NCI-H128 (cell line): ENCODE results near the gene SRP54.
"Not testable (repeated sequence)": the region's sequence is repeated elsewhere in the genome, so short reads cannot be mapped to it uniquely, and the experiment has no call there.

Source experiments
- DNase-seq: peaks from one replicate; lab custom pipeline; 2025; ENCODE audit not compliant: unreplicated experiment; lab: John Stamatoyannopoulos, UW

The SRP54 gene

DNA sequence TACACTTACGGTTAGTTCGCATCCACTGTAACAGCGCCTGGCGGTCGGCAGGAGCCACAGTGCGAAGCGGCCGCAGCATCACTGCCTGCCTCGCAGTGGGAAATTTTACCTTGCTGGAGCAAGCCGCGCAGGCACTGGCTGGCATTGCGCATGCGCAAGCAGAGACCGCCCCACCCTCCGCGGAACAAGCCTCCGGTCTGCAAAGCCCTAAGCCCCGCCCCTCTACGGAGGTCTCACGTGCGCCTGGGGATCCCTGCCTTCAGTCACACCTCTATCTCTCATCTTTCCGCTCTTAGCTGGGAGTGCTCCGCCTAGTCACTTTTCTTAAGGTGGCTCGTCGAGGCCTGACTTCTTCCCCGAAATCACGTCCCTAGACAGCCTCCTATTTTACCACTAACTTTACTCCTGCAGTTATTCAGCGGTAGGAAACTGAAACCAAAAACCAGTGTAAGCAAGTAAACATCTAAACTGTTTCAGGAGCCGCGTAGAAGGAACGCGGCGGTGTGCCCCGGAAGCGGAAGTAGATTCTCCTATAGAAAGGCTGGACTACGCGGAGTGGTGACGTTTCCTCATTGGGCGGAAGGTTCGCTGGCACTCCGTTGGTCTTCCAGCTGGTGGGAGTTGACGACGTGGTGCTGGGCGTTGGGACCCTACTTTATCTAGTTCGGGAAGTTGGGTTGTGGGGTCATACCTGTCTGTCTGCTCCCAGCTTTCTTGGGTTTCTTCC is at the start of gene SRP54:
Gene SRP54, plus strand, starts transcription at position 572 of the 727 bp plus-strand sequence. CDS start 13,718 bp downstream, outside the sequence.
- DNase-seq: peak; percentile 94

DNA sequence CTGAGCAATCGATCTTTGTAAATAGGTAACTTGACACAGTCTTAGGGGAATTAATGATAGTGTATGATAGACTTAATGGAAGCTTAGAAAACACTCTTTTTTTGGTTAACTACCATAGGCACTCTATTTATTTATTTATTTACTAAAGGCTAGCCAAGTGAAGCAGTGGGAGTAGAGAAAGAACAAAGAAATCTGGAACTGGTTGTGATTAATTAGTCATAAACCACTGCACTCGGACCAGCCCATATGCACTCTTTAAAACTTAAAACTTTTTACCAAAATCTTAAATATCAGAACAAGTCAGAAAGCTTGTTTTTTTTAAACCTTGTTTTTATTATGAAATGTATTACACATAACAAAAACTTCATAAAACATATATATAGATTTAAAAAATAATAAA is 49.5 kb upstream of the SRP54 start:
- DNase-seq: no peak

DNA sequence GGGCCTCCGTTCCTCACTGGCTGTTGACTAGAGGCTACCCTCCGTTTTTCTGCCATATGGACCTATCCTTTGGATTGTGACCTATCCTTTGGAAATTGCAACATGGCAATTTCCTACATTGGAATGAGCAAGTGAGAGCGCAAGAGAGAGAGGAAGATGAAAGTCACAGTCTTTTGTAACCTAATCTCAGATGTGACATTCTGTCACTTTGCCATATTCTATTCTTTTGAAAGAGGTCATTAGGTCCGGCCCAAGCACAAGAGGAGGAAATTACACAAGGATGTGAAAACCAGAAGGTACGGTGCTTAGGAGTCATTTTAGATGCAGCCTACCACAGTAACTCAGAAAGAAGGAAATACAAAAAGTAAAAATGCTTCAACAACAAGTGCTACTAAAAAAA is 47.3 kb upstream of the SRP54 start:
- DNase-seq: no peak

DNA sequence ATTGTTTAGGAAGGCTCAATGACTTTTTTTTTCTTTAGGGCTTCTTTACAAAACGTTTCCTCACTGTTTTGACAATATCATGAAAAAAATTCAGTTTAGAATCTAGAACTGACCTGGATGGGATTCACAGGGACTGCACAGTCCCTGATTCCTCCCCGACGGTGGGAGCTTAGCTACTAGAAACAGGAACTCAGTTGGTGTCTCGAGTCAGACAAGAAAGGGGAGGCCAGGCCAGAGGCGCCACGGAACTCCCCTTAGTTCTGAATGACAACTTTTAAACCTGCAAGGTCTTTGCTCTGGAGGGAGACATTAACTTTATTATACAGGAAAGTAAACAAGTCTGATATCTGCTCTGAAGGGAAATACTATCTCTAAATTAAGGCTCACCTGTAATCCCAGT is 45.4 kb upstream of the SRP54 start:
- DNase-seq: no peak

DNA sequence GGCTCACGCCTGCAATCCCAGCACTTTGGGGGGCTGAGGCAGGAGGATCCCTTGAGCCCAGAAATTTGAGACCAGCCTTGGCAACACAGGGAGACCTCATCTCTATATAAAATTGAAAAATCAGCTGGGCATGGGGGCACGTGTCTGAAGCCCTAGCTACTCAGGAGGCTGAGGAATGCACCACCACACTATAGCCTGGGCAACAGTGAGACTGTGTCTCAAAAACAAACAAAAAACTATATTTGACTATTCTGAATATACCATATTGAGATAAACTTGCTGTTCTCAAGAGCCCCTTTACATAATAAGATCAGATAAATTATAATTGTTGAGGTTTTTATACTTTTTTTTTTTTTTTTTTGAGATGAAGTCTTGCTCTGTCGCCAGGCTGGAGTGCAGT is 44.9 kb upstream of the SRP54 start:
- DNase-seq: no peak

DNA sequence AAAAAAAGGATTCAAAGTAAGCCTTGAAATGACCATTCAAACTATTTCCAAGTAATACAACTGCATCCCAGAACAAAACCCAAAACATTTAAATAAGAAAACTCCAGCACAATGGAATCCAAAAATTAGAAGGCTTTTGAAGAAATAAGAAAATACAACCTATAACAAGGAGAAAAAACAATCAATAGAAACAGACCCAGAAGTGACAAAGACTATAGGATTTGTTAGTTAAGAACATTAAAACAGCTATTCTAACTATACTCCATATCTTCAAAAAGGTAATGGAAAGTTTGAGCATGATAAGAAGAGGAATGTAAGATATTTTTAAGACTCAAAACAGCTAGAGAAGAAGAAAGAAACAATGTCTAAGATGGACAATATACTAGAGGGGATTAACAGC is 39.3 kb upstream of the SRP54 start:
- no peak for DNase-seq

DNA sequence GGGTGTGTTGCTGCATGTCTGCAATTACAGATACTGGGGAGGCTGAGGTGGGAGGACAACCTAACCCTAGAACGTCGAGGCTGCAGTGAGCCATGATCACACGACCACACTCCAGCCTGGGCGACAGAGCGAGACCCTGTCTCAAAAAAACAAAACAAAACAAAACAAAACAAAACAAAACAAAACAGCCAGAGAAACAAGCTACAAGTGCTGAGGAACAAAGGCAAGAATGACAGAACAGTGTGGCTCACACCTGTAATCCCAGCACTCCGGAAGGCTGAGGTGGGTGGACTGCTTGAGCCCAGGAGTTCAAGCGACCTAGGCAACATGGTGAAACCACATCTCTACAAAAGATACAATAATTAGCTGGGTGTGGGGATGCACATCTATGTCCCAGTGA is 38.0 kb upstream of the SRP54 start:
- no peak for DNase-seq

DNA sequence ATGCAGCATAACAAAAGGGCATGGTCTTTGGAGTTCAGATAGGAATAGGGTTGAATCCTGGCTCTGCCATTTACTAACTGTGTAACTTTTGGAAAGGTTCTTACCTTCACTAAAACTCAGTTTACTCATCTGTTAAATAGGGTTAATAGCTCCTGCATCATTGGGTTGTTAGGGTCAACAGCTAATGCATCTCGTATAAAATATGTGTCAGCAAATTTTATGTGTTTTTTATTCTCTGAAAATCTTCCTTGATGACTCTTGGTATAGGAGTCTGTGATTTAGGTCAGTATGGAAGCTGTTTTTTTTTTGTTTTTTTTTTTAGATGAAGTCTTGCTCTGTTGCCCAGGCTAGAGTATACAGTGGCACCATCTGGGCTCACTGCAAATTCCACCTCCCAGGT is 36.1 kb upstream of the SRP54 start:
- DNase-seq: no peak

DNA sequence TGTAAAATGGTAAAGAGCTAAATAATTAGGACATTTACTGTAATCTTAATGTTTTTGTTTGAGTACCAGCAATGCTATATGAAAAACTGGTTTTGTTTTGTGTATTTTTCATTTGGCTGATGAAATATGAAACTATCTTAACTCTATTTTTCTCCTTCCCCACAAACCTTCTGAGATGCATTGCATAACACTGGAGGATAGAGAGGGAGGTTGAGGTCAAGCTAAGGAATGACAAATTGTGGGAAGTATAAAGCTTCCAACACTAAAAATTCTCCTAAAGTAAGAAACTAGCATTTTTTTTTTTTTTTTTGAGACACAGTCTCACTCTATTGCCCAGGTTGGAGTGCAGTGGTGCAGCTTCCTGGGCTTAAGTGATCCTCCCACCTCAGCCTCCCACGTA is 31.5 kb upstream of the SRP54 start:
- no peak for DNase-seq

DNA sequence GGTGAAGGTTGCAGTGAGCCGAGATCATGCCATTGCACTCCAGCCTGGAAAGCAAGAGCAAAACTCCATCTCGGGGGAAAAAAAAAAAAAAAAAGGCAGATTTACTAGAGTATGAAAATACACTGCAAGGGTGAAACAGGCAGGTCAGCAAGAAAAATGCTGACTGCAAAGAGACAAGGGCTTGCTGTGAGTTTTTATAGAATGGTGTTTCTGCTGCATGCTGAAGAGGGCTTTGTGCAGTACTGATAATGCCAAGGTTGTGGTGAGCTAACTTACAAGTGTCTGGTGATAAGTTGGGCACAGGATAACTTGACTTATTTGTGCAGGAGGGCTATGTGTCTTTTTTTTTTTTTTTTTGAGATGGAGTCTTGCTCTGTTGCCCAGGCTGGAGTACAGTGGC is 25.9 kb upstream of the SRP54 start:
- no peak for DNase-seq

DNA sequence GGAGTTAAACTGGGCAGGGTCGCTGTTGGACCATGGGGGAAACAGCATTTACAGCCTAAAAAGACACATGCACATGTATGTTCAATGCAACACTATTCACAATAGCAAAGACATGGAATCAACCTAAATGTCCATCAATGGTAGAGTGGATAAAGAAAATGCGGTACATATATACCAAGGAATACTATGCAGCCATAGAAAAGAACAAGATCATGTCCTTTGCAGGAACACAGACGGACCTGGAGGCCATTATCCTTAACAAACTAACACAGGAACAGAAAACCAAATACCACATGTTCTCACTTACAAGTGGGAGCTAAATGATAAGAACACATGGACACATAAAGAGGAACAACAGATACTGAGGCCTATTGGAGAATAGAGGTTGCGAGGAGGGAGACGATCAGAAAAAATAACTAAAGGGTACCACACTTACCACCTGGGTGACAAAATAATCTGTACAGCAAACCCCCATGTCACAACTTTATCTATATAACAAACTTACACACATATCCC is 25.0 kb upstream of the SRP54 start:
- DNase-seq: no peak

DNA sequence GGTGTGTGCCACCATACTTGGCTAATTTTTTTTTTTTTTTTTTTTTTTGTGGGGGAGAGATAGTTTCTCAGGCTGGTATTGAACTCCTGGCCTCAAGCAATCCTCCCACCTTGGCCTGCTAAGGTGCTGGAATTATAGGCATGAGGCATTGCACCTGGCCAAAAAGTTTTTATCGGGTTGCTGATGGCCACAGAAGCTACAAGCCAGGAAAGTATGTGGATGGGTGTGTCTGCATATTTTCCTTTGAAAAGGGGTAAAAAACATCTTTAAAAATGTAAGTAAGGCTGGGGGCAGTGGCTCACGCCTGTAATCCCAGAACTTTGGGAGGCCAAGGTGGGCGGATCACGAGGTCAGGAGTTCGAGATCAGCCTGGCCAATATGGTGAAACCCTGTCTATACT is 20.7 kb upstream of the SRP54 start:
- not testable (repeated sequence) for DNase-seq

DNA sequence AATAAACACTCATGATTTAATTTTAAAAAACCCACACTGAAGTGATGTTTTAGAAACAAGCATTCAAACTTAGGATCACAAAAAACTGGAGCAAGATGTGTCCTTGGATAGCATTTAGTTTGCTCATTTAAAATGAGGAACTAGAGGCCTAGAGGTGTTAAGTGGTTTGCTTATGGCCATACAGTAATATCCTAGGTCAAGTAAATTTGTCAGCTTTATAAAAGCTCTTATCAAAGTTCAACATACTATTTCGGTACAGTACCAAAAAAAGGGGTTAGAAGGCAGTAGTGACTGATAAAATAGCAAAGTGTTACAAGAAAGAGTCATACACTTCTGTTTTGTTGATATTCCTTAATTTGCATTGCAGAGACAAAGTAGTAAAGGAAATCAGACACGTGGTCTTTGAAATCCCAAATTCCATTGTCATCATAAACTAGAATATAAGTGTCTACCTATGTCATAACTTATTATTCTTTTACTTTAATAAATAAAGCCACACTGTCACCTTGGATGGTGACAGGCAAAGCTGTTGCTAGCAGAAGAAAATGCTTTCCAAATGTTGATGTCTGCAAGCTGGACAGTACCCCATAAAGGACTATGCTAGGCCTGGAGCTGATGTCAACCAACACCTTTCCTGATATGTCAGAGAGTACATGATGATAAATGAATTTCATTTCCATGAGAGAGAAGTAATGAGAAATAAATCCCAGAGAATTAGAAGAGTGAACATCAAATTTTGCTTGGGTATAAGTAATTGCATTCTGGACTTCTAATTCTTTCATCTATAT is 17.6 kb upstream of the SRP54 start:
- DNase-seq: no peak

DNA sequence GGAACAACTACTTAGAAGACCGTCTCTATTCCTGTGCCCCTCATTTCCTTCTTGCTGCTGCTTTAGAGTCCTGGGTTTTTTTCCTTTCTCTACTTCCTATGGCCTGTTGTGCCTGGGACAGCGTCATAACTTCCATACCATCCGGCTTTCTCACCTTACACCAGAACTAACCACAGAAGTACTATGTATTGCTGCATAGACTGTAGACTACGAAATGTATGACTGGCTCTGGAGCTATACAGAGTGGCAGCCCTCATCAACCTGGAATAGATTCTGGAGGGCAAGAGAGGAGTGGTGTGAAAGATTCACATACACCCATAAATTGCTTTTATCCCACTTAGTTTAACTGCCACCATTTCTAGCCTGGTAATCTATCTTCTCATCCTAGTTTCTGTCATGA is 16.9 kb upstream of the SRP54 start:
- no peak for DNase-seq

DNA sequence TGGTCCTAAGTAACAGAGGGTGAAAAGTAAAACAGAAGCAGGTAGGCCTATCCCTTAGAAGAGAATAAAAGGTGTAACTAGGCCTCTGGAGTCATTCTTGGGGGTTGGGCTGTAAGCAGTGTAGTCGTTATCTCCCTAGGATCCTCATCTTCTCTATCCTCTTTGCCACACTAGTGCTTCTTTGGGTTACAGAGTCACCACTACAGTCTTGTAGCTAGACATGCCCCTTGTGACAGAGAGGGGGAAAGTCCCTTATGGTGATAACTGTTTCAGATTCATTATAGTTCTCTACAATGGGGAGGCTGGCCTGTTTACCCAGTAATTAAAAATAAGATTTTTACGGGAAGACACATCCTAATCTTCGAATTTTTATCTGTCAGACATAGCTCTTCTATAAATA is 16.4 kb upstream of the SRP54 start:
- no peak for DNase-seq

DNA sequence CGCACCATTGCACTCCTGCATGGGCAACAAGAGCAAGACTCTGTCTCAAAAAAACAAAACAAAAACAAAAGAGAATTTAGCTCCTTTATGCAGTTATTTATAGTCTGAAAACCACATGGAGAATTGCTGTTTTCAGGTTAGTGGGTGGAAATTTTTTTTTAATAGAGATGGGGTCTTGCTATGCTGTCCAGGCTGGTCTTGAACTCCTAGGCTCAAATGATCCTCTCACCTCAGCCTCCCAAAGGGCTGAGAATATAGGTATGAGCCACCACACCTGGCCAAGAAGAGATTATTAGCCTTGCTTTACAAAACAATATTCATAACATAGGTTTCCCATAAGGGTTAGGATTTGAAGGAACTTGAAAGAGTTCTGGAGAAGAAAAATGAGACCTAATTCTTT is 12.1 kb upstream of the SRP54 start:
- DNase-seq: no peak

DNA sequence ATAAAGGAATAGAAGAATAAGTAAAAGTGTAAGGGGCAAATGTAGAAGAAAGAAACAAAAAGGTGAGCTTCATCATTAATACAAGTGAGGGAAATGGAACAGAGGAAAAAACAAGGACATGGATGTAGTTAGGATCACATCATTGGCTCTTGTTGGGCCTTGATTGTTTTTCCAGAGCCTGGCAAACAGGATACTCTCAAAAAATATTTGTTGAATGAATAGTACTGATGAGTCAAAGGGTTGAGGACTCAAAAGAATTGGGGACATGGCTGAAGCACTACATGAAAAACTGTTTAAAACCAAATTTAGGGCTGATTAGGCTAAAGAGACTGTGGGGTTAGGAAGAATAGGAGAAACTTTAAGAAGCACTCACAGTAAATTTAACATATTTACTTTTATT is 11.4 kb upstream of the SRP54 start:
- no peak for DNase-seq

DNA sequence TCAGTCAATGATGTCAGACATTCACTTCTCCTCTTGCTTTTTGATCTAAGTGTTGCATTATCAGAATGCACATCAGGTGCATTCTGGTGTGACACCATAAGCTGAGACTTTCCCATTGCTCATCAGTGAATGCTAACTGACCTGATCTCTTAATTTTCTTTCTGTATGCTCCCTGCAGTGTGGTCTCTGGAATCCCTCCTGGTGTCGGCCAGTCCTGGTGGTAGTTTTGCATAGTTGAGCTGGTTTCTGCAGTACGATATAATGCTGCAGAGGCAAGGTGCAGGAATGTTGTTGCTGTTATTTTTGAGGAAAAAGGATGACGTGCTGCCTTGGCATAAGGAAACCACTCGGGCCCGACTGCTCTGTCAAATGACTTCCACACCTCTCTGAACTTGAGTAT is 11.0 kb upstream of the SRP54 start:
- no peak for DNase-seq

DNA sequence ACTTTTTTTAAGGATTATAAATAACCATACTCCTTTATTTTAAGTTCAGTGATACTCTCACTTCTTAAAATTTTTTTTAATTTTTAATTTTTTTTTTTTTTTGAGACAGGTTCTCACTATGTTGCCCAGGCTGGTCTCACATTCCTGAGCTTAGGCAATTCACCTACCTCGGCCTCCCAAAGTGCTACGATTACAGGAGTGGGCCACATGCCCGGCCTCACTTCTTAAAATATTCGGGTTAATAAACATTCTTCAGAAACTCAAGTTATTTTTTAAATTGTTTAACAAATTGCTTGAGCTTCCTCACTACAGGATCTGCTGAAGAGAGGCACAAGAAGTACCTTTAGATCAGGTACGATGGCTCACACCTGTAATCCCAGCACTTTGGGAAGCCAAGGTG is 4.3 kb upstream of the SRP54 start:
- no peak for DNase-seq

DNA sequence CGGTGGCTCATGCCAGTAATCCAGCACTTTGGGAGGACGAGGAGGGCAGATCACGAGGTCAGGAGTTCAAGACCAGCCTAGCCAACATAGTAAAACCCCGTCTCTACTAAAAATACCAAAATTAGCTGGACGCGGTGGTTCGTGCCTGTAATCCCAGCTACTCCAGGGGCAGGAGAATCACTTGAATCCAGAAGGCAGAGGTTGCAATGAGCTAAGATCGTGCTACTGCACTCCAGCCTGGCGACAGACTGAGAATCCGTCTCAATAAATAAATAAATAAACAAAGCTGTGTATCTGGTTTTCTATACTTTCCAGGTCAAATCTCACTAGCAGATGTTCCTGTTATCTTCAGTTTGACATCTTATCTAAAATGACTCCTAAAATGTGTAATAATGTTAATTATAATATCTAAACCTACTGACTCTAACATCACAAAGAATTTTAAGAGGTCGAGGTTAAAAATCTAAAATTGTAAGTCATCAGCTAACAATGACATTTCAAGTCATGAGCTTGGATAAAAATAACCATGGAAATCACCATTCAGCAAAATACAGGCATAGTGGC is 2.4 kb upstream of the SRP54 start:
- no peak for DNase-seq

DNA sequence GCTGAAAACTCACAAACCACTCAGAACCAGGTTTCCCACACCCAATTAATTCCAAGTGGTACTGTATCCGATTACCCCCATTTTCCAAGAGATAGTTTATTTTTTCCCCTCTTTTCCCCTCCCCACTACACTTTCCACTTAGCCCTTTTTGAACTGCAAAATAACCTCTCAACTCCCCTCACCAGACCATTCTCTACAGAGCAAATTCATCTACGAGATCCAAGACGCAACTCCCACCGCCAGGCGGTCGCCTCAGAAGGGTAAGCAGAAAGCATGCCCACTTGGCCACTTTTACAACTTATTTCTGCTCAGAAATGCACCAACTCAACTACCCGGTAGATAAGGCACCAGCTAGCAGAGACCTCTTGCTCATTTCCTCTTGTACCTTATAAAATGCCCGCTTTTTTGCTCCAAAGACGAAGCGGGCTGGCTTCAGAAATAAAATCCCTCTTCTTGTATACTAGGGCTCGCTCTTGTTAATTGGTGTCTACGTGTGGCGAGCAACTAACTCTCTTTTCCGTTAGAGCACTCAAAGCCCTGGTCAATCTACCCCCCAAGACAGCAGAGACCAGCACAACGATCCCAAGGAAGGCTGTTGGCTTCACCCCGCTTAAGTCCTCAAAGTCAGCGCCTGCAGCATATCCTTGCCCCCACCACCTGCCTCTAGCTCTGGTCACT is 910 bp upstream of the SRP54 start:
- DNase-seq: no peak
